Ishikawa (cell line): ENCODE data around the gene NYAP1.

Source experiments
- CEBPB ChIP-seq: IDR thresholded peaks from 2 replicates; pipeline ENCODE4 v1.6.1; 2012
- CREB1 ChIP-seq: IDR thresholded peaks from 2 replicates; pipeline ENCODE4 v1.6.1; 2012; ENCODE audit warnings: low read depth
- EGR1 ChIP-seq: IDR thresholded peaks from 2 replicates; pipeline ENCODE4 v1.6.1; 2012
- EP300 ChIP-seq: IDR thresholded peaks from 2 replicates; pipeline ENCODE4 v1.6.1; 2012; ENCODE audit warnings: borderline replicate concordance
- FOXM1 ChIP-seq: IDR thresholded peaks from 2 replicates; pipeline ENCODE4 v1.6.1; 2012; ENCODE audit warnings: low read depth, borderline replicate concordance
- MAX ChIP-seq: IDR thresholded peaks from 2 replicates; pipeline ENCODE4 v1.6.1; 2012
- NFIC ChIP-seq: IDR thresholded peaks from 2 replicates; pipeline ENCODE4 v1.6.1; 2012
- RAD21 ChIP-seq: IDR thresholded peaks from 2 replicates; pipeline ENCODE4 v1.6.1; 2012; ENCODE audit warnings: low read depth
- REST ChIP-seq: IDR thresholded peaks from 2 replicates; pipeline ENCODE4 v1.6.1; 2012; ENCODE audit warnings: low read depth, mild to moderate bottlenecking
- TAF1 ChIP-seq: IDR thresholded peaks from 2 replicates; pipeline ENCODE4 v1.6.1; 2012; ENCODE audit warnings: low read depth, mild to moderate bottlenecking
- TCF12 ChIP-seq: IDR thresholded peaks from 2 replicates; pipeline ENCODE4 v1.6.1; 2012; ENCODE audit warnings: low read depth
- TEAD4 ChIP-seq: IDR thresholded peaks from 2 replicates; pipeline ENCODE4 v1.6.1; 2012
- YY1 ChIP-seq: IDR thresholded peaks from 2 replicates; pipeline ENCODE4 v1.6.1; 2012; ENCODE audit warnings: low read depth
- ZBTB7A ChIP-seq: IDR thresholded peaks from 2 replicates; pipeline ENCODE4 v1.6.1; 2012; ENCODE audit warnings: low read depth
- TF ChIP-seq, protein P1 (sequence below): IDR thresholded peaks from 2 replicates; pipeline ENCODE4 v1.6.1; 2012

The NYAP1 gene

DNA sequence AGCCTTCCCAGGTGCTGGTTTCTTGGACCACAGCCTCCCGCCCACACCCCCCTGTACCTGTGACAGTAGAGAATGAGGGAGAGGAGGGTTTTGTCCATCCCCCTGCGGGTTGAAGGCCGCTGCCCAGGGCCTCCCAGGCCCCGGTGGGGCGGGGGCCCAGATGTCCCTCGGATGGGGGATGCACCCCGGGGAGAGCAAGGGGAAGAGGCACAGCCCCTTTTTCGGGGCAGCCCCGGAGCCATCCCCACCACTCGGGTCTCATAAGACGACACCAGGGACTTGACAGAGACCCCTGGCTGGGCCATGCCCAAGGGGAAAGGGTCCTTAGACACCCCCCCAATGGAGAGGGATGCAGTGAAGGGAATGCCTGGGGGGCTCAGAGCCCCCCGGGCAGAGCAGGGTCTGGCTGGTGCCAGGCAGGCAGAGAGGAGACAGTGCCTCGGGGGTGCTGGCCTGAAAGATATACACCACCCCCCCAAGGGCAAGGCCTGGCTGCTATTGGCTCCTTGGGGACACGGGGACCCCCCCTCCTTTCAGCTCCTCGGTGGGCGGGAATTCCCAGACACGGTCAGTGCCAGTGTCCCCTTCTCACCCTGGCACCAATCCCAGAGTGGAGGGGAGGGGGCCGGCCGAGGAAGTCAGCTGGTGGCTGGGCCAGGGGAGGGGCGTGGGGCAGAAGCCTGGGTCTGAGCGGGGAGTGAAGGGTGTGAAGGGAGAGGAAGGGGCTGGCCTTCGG is 15.9 kb upstream of the NYAP1 start:
- TF ChIP-seq YY1 (no peak), CEBPB (no peak), TEAD4 (no peak), TCF12 (no peak), RAD21 (no peak), EP300 (no peak), MAX (no peak), FOXM1 (no peak), ZBTB7A (no peak), CREB1 (no peak), REST (no peak), EGR1 (no peak), NFIC (no peak), TAF1 (no peak)
- TF ChIP-seq, protein P1, sequence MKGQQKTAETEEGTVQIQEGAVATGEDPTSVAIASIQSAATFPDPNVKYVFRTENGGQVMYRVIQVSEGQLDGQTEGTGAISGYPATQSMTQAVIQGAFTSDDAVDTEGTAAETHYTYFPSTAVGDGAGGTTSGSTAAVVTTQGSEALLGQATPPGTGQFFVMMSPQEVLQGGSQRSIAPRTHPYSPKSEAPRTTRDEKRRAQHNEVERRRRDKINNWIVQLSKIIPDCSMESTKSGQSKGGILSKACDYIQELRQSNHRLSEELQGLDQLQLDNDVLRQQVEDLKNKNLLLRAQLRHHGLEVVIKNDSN = no peak

- no peak for TF ChIP-seq REST
- TF ChIP-seq TCF12 = no peak
- TF ChIP-seq RAD21 = peak; percentile 89
- 0 out of 2 replicates have a peak, but pooled peaks have one; percentile 17 for TF ChIP-seq MAX
- no peak for TF ChIP-seq ZBTB7A
- TF ChIP-seq CEBPB = no peak
Measured at GRCh38 chr7:100469227-100470044, 14.3 kb upstream of the NYAP1 start.

DNA sequence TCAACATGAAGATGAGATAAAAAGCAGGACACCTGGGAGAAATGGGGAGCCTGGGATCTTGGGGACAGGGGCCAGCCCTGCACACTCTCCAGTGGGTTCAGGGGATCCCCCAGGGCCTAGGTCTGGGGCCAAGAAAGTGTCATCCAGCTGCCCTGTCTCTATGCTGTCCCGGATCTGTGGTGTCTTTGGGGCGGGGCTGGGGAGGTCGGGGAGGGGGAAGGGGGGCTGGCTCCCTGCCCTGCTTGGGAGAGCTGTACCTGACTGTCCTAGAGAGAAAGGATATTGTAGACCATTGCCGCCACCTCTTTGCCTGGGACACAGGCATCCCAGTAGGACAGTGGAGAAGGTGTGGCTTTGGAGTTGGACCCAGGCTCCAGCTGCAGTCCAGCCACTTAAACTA is 12.7 kb upstream of the NYAP1 start:
- no peak for TF ChIP-seq EGR1

GRCh38 chr7:100472121-100472851 is 11.4 kb upstream of the NYAP1 start:
- TF ChIP-seq TAF1 (no peak), MAX (peak; percentile 44; the same call in 1 of the 2 replicates)

DNA sequence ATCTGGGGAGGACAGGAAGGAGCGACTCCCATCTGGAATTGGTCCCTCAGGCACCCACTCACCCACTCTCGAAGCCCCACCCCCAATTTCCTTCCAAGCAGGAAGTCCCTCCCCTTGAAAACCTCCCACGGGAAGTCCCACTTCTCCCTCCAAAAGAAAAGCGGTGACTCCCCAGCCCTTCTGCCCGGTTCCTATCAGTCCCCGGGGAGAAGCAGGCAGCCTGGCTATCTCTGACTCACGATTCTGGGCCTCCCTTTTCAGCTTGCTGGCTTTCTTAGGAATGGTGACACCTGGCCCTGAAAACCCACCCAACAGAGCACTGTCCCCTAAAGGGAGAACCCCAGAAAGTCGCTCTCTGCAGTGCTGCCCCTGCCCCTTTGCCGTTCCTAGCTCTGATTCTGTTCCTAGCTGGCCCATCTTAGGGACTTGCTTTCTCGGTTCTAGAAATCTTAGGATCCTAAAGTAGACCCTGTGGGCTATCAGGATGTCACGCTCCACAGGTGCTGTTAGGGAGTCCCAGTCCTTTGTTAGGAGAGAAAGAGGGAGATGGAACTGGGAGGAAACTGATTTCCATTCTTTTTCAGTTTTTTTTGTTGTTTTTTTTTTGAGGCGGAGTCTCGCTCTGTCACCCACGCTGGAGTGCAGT is 10.8 kb upstream of the NYAP1 start:
- TF ChIP-seq YY1 = no peak
- TF ChIP-seq TCF12 = no peak
- no peak for TF ChIP-seq CEBPB
- TF ChIP-seq FOXM1 = no peak
- no peak for TF ChIP-seq RAD21
- no peak for TF ChIP-seq REST
- TF ChIP-seq EP300 = no peak
- TF ChIP-seq TEAD4 = no peak
- TF ChIP-seq, protein P1 = no peak
- no peak for TF ChIP-seq ZBTB7A
